Activated CD4-positive, alpha-beta T cell treated with anti-CD3 and anti-CD28 coated beads for 36 hours (primary cell): ENCODE data around the gene RGPD5. TPM values are rescaled to one million over a fixed set of nuclear protein-coding genes. Genes with fewer than 3 reads are reported as not detected.
"Not testable (repeated sequence)": the region's sequence is repeated elsewhere in the genome, so short reads cannot be mapped to it uniquely, and the experiment has no call there.

ENCODE experiments used
- ATAC-seq: fragments of 200-7000 bp; cut with Tn5 transposase; one replicate; pipeline ENCODE4 v1.10.0; 2021; ENCODE audit warnings: mild to moderate bottlenecking, moderate library complexity
- CTCF ChIA-PET: fragments of 350-600 bp; sonication (Branson Sonifier 250); formaldehyde crosslinking; loops from one replicate; lab custom pipeline; 2021; ENCODE audit warnings: antibody characterized with exemption; lab: Charles Lee
- POLR2A ChIA-PET: fragments of 350-600 bp; sonication (Branson Sonifier 250); formaldehyde crosslinking; loops from one replicate; lab custom pipeline; 2021; ENCODE audit warnings: antibody characterized with exemption, inconsistent platforms; lab: Charles Lee
- DNase-seq: peaks from one replicate; pipeline ENCODE4 v3.0.0-alpha.2; 2020
- H3K27ac Mint-ChIP-seq: one replicate; pipeline ENCODE4 v1.8.0; 2021; ENCODE audit warnings: mixed read lengths
- H3K27me3 Mint-ChIP-seq: one replicate; pipeline ENCODE4 v1.8.0; 2021; ENCODE audit warnings: mixed read lengths
- H3K36me3 Mint-ChIP-seq: one replicate; pipeline ENCODE4 v1.8.0; 2021; ENCODE audit warnings: low read depth, mixed read lengths
- H3K4me1 Mint-ChIP-seq: one replicate; pipeline ENCODE4 v1.8.0; 2021; ENCODE audit warnings: mixed read lengths
- H3K4me3 Mint-ChIP-seq: one replicate; pipeline ENCODE4 v1.8.0; 2021; ENCODE audit warnings: mild to moderate bottlenecking, moderate library complexity, mixed read lengths
- H3K9me3 Mint-ChIP-seq: one replicate; pipeline ENCODE4 v1.8.0; 2021; ENCODE audit warnings: low read depth, mixed read lengths
- intact Hi-C, 2 experiments: fragments of 100-400 bp; cut with DNase I in 1 of 2; cut with micrococcal nuclease in 1 of 2; formaldehyde crosslinking; loops; one replicate each; pipeline versions ENCODE4 v1.14.2 to v1.15.1; 2022 to 2024; cut with DNase I, micrococcal nuclease
- total RNA-seq, 2 experiments: library from RNA; stranded (reverse); gene quantifications; one replicate each; pipeline ENCODE4 v1.2.3, GENCODE V29; 2021

RGPD5 gene
- total RNA-seq: 10 to 100 TPM; 25.4 to 27.0 TPM

- intact Hi-C loops, H3K4me1 Mint-ChIP-seq, POLR2A ChIA-PET, CTCF ChIA-PET, H3K9me3 Mint-ChIP-seq, H3K36me3 Mint-ChIP-seq, H3K4me3 Mint-ChIP-seq, H3K27ac Mint-ChIP-seq, H3K27me3 Mint-ChIP-seq: not testable (repeated sequence)
- ATAC-seq (peak; percentile 100), DNase-seq (peak; percentile 11)
Measured at GRCh38 chr2:109794074-109794737, at the start of gene RGPD5. RGPD5 (plus strand) TSS chr2:109794305; CDS start chr2:109794466, 161 bp downstream.

- intact Hi-C loops, H3K4me3 Mint-ChIP-seq: not testable (repeated sequence)
Measured at GRCh38 chr2:109751572-109751971, 42.5 kb upstream of the RGPD5 start.

GRCh38 chr2:109757163-109757824 is 36.8 kb upstream of the RGPD5 start:
- CTCF ChIA-PET, intact Hi-C loops, ATAC-seq, H3K36me3 Mint-ChIP-seq, DNase-seq, POLR2A ChIA-PET, H3K9me3 Mint-ChIP-seq, H3K4me1 Mint-ChIP-seq, H3K4me3 Mint-ChIP-seq, H3K27me3 Mint-ChIP-seq, H3K27ac Mint-ChIP-seq: not testable (repeated sequence)

More at GRCh38 chr2:109751572-109751971, 42.5 kb upstream of the RGPD5 start:
- H3K9me3 Mint-ChIP-seq, H3K27me3 Mint-ChIP-seq, H3K4me1 Mint-ChIP-seq, CTCF ChIA-PET, POLR2A ChIA-PET, H3K27ac Mint-ChIP-seq, DNase-seq, H3K36me3 Mint-ChIP-seq, ATAC-seq: not testable (repeated sequence)

GRCh38 chr2:109760265-109761042 is 33.7 kb upstream of the RGPD5 start:
- peak; percentile 43 for ATAC-seq
- peak; percentile 18 for DNase-seq
- H3K27me3 Mint-ChIP-seq, H3K9me3 Mint-ChIP-seq, H3K4me3 Mint-ChIP-seq, H3K36me3 Mint-ChIP-seq, CTCF ChIA-PET, H3K4me1 Mint-ChIP-seq, intact Hi-C loops, H3K27ac Mint-ChIP-seq, POLR2A ChIA-PET: not testable (repeated sequence)

- H3K4me1 Mint-ChIP-seq, intact Hi-C loops, H3K27ac Mint-ChIP-seq, H3K4me3 Mint-ChIP-seq, DNase-seq, H3K36me3 Mint-ChIP-seq, CTCF ChIA-PET, H3K27me3 Mint-ChIP-seq, POLR2A ChIA-PET, H3K9me3 Mint-ChIP-seq: not testable (repeated sequence)
- ATAC-seq: peak; percentile 45
Measured at GRCh38 chr2:109761043-109761454, 33.1 kb upstream of the RGPD5 start.

GRCh38 chr2:109761976-109762375 is 32.1 kb upstream of the RGPD5 start:
- H3K27ac Mint-ChIP-seq, intact Hi-C loops, H3K27me3 Mint-ChIP-seq, H3K36me3 Mint-ChIP-seq, POLR2A ChIA-PET, H3K4me1 Mint-ChIP-seq, DNase-seq, H3K9me3 Mint-ChIP-seq, CTCF ChIA-PET, H3K4me3 Mint-ChIP-seq: not testable (repeated sequence)
- peak; percentile 50 for ATAC-seq

GRCh38 chr2:109766074-109766473 is 28.0 kb upstream of the RGPD5 start:
- CTCF ChIA-PET, DNase-seq, H3K36me3 Mint-ChIP-seq, H3K27me3 Mint-ChIP-seq, H3K4me1 Mint-ChIP-seq, H3K27ac Mint-ChIP-seq, ATAC-seq, intact Hi-C loops, H3K9me3 Mint-ChIP-seq, POLR2A ChIA-PET, H3K4me3 Mint-ChIP-seq: not testable (repeated sequence)

GRCh38 chr2:109766886-109767578 is 27.1 kb upstream of the RGPD5 start:
- DNase-seq, H3K27me3 Mint-ChIP-seq, H3K4me1 Mint-ChIP-seq, ATAC-seq, H3K4me3 Mint-ChIP-seq, CTCF ChIA-PET, H3K36me3 Mint-ChIP-seq, POLR2A ChIA-PET, H3K9me3 Mint-ChIP-seq, intact Hi-C loops, H3K27ac Mint-ChIP-seq: not testable (repeated sequence)

GRCh38 chr2:109768934-109769333 is 25.2 kb upstream of the RGPD5 start:
- H3K9me3 Mint-ChIP-seq, CTCF ChIA-PET, H3K27ac Mint-ChIP-seq, H3K27me3 Mint-ChIP-seq, ATAC-seq, intact Hi-C loops, H3K4me1 Mint-ChIP-seq, H3K4me3 Mint-ChIP-seq, H3K36me3 Mint-ChIP-seq, POLR2A ChIA-PET, DNase-seq: not testable (repeated sequence)

- DNase-seq, H3K27ac Mint-ChIP-seq, H3K9me3 Mint-ChIP-seq, intact Hi-C loops, POLR2A ChIA-PET, CTCF ChIA-PET, H3K4me1 Mint-ChIP-seq, H3K27me3 Mint-ChIP-seq, ATAC-seq, H3K4me3 Mint-ChIP-seq, H3K36me3 Mint-ChIP-seq: not testable (repeated sequence)
Measured at GRCh38 chr2:109779118-109779517, 15.0 kb upstream of the RGPD5 start.

GRCh38 chr2:109781147-109781816 is 12.8 kb upstream of the RGPD5 start:
- POLR2A ChIA-PET, H3K27ac Mint-ChIP-seq, H3K4me1 Mint-ChIP-seq, H3K27me3 Mint-ChIP-seq, H3K9me3 Mint-ChIP-seq, DNase-seq, H3K36me3 Mint-ChIP-seq, intact Hi-C loops, CTCF ChIA-PET, ATAC-seq, H3K4me3 Mint-ChIP-seq: not testable (repeated sequence)
